ENCODE measurements around the gene FUT4. TPM values are rescaled to one million over a fixed set of nuclear protein-coding genes. Genes with fewer than 3 reads are reported as not detected.
"Not testable (repeated sequence)": the region's sequence is repeated elsewhere in the genome, so short reads cannot be mapped to it uniquely, and the experiment has no call there.

FUT4 gene
- total RNA-seq, 1 experiment from 2014 or later: 7.7 TPM

- no peak for DNase-seq (ENCODE audit: low spot score)
- CTCF ChIA-PET: interaction anchor here (0.6 to 1.5 kb wide), 17 partner anchors 10 to 613 kb away, joined by 3 to 11 read pairs (median 3); partner anchors contain the start of genes ANKRD49 and MRE11
Observed at GRCh38 chr11:94504689-94505293, 38.9 kb upstream of the FUT4 start.

GRCh38 chr11:94506513-94506912, 37.2 kb upstream of the FUT4 start:
- H3K27me3 Mint-ChIP-seq (ENCODE audit: low read depth): peaks cover 16% of the 10 kb centered on the region
- POLR2A ChIA-PET; H3K4me3 Mint-ChIP-seq; H3K27ac Mint-ChIP-seq; H3K36me3 Mint-ChIP-seq; ATAC-seq; DNase-seq (ENCODE audit: low spot score); H3K9me3 Mint-ChIP-seq; H3K4me1 Mint-ChIP-seq: not testable (repeated sequence)
- CTCF ChIA-PET: interaction anchor here (1.0 kb wide), 1 partner anchor 611 kb away, joined by 5 read pairs; no protein-coding TSS in a partner anchor

More at GRCh38 chr11:94504689-94505293, 38.9 kb upstream of the FUT4 start:
- TF ChIP-seq ZNF423 (CRISPR knock-in tag; IDR thresholded peaks at IDR 0.05) (no peak), IRF1 (CRISPR knock-in tag; IDR thresholded peaks at IDR 0.05) (no peak), RORB (CRISPR knock-in tag; IDR thresholded peaks at IDR 0.05) (no peak)
- TF ChIP-seq, protein P1, sequence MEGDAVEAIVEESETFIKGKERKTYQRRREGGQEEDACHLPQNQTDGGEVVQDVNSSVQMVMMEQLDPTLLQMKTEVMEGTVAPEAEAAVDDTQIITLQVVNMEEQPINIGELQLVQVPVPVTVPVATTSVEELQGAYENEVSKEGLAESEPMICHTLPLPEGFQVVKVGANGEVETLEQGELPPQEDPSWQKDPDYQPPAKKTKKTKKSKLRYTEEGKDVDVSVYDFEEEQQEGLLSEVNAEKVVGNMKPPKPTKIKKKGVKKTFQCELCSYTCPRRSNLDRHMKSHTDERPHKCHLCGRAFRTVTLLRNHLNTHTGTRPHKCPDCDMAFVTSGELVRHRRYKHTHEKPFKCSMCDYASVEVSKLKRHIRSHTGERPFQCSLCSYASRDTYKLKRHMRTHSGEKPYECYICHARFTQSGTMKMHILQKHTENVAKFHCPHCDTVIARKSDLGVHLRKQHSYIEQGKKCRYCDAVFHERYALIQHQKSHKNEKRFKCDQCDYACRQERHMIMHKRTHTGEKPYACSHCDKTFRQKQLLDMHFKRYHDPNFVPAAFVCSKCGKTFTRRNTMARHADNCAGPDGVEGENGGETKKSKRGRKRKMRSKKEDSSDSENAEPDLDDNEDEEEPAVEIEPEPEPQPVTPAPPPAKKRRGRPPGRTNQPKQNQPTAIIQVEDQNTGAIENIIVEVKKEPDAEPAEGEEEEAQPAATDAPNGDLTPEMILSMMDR (IDR thresholded peaks at IDR 0.05): peak; percentile 61
- ATAC-seq: no peak
- H3K4me3 Mint-ChIP-seq: no peak overlapping the region
- H3K36me3 Mint-ChIP-seq: no peaks in the 10 kb centered on the region
- H3K9me3 Mint-ChIP-seq: no peaks in the 10 kb centered on the region
- H3K27ac Mint-ChIP-seq: no peak overlapping the region
- peaks cover 6% of the 10 kb centered on the region; the same call in 1 of the 2 replicates for H3K27me3 Mint-ChIP-seq (ENCODE audit: low read depth)
- POLR2A ChIA-PET: no interaction called here
- no peaks in the 10 kb centered on the region for H3K4me1 Mint-ChIP-seq

- H3K9me3 Mint-ChIP-seq: peaks cover 5% of the 10 kb centered on the region
- peaks cover 5% of the 10 kb centered on the region for H3K4me1 Mint-ChIP-seq
- ChIA-PET CTCF (no interaction called here), POLR2A (no interaction called here)
- DNase-seq (ENCODE audit: low spot score) (no peak), ATAC-seq (no peak)
- no peaks in the 10 kb centered on the region for H3K36me3 Mint-ChIP-seq
- peaks cover 25% of the 10 kb centered on the region for H3K27me3 Mint-ChIP-seq (ENCODE audit: low read depth)
- H3K4me3 Mint-ChIP-seq: no peak overlapping the region
- H3K27ac Mint-ChIP-seq: no peak overlapping the region
- no peak for TF ChIP-seq FOXK1 (CRISPR knock-in tag; IDR thresholded peaks at IDR 0.05)
- TF ChIP-seq ZNF423 (CRISPR knock-in tag; IDR thresholded peaks at IDR 0.05): no peak
- no peak for TF ChIP-seq PREB (CRISPR knock-in tag; IDR thresholded peaks at IDR 0.05; ENCODE audit: borderline replicate concordance)
- no peak for TF ChIP-seq JUN (CRISPR knock-in tag; IDR thresholded peaks at IDR 0.05)
- no peak for TF ChIP-seq ARID4B (CRISPR knock-in tag; IDR thresholded peaks at IDR 0.05; ENCODE audit: borderline replicate concordance)
- TF ChIP-seq, protein P2, sequence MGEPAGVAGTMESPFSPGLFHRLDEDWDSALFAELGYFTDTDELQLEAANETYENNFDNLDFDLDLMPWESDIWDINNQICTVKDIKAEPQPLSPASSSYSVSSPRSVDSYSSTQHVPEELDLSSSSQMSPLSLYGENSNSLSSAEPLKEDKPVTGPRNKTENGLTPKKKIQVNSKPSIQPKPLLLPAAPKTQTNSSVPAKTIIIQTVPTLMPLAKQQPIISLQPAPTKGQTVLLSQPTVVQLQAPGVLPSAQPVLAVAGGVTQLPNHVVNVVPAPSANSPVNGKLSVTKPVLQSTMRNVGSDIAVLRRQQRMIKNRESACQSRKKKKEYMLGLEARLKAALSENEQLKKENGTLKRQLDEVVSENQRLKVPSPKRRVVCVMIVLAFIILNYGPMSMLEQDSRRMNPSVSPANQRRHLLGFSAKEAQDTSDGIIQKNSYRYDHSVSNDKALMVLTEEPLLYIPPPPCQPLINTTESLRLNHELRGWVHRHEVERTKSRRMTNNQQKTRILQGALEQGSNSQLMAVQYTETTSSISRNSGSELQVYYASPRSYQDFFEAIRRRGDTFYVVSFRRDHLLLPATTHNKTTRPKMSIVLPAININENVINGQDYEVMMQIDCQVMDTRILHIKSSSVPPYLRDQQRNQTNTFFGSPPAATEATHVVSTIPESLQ (CRISPR knock-in tag; IDR thresholded peaks at IDR 0.05): no peak
- TF ChIP-seq TCF7 (CRISPR knock-in tag; IDR thresholded peaks at IDR 0.05; ENCODE audit: low read depth): no peak
- TF ChIP-seq, protein P3, sequence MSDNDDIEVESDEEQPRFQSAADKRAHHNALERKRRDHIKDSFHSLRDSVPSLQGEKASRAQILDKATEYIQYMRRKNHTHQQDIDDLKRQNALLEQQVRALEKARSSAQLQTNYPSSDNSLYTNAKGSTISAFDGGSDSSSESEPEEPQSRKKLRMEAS (CRISPR knock-in tag; IDR thresholded peaks at IDR 0.05): no peak
- no peak for TF ChIP-seq E2F1 (CRISPR knock-in tag; IDR thresholded peaks at IDR 0.05)
Observed at GRCh38 chr11:94507485-94507884, 36.2 kb upstream of the FUT4 start.

Measured in WTC11 (cell line).